ENCODE results near the gene RAB8A.

DNA sequence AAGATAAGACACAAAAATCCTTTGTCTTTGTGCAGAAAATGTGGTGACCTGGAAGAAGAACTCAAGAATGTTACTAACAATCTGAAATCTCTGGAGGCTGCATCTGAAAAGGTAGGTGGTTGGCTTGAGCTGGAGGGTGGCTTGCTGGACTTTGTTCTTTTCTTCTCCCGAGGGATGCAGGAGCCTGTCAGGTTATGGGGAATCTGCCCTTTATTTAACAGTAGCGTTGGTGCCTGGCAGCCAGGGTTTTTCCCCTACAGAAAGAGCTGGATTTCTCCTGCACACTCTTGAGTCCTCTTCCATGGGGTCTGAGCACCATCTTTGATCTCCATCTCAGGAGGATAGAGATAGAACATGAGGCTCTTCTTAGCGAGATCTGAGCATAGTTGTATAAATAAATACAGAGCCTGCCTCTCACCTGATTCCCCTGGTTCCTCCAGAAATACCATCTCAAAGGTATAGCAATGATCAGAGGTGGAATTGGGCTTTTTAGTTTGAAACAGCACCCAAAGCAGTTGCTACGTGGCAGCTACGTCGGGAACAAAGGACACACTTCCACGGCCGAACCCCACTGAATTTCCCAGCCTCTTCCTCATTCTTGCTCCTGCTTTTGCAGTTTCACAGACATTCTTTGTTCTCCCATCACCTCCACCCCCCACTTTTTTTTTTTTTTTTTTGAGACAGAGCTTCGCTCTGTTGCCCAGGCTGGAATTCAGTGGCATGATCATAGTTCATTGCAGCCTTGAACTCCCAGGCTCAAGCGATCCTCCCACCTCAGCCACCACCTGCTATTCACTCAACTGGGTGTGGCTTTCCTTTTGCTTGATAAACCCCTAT, 22.5 kb upstream of the RAB8A start:
- TF ChIP-seq, protein P1, sequence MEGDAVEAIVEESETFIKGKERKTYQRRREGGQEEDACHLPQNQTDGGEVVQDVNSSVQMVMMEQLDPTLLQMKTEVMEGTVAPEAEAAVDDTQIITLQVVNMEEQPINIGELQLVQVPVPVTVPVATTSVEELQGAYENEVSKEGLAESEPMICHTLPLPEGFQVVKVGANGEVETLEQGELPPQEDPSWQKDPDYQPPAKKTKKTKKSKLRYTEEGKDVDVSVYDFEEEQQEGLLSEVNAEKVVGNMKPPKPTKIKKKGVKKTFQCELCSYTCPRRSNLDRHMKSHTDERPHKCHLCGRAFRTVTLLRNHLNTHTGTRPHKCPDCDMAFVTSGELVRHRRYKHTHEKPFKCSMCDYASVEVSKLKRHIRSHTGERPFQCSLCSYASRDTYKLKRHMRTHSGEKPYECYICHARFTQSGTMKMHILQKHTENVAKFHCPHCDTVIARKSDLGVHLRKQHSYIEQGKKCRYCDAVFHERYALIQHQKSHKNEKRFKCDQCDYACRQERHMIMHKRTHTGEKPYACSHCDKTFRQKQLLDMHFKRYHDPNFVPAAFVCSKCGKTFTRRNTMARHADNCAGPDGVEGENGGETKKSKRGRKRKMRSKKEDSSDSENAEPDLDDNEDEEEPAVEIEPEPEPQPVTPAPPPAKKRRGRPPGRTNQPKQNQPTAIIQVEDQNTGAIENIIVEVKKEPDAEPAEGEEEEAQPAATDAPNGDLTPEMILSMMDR (IDR thresholded peaks at IDR 0.05): no peak
- TF ChIP-seq POLR2A (IDR thresholded peaks at IDR 0.05): no peak

Data from thyroid gland (tissue), 4 donors.